ENCODE measurements around the gene KRT36.

KRT36 gene

DNA sequence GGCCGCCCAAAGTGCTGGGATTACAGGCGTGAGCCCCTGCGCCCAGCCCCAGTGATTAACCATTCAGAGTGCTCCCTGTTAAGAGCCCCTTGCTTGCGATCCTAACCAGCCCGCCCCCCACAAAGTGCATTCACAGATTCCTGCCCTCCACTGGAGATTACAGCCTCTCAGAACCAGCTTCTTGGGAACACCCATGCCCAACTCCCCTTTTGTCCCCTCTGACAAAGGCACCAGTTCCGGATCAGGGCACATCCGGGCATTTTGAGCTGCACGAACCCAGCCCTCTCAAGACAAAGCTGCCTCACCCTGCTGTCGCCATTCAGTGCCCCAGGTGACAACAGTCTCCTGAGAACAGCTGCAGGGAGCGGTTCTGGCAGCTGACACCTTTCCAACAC is 39.2 kb upstream of the KRT36 start:
- Histone ChIP-seq H3K4me1 (ENCODE audit: insufficient read depth, low read length, poor library complexity, severe bottlenecking) (no peaks in the 10 kb centered on the region), H3F3A (ENCODE audit: low read depth) (no peaks in the 10 kb centered on the region), H3K36me3 (ENCODE audit: insufficient read depth, low read length) (no peaks in the 10 kb centered on the region), H3K9me3 (ENCODE audit: insufficient read depth, low read depth, low read length) (no peaks in the 10 kb centered on the region), H3K4me3 (ENCODE audit: low read length, poor library complexity, severe bottlenecking) (no peak overlapping the region), H3K9me2 (replicated peaks; ENCODE audit: low read depth, low read length) (no peaks in the 10 kb centered on the region), H3K9ac (ENCODE audit: low read depth, low read length, poor library complexity, severe bottlenecking) (no peak overlapping the region), H4K20me1 (ENCODE audit: insufficient read depth, low read length, poor library complexity, severe bottlenecking) (no peaks in the 10 kb centered on the region), H3K4me2 (ENCODE audit: low read depth, low read length, poor library complexity, severe bottlenecking) (no peak overlapping the region), H3K79me2 (ENCODE audit: insufficient read depth, low read length) (no peaks in the 10 kb centered on the region), H2AFZ (ENCODE audit: low read length) (no peak overlapping the region), H3K27me3 (ENCODE audit: insufficient read depth, low read length, poor library complexity, severe bottlenecking) (no peaks in the 10 kb centered on the region)
- TF ChIP-seq EZH2phosphoT487 (IDR thresholded peaks at IDR 0.05; ENCODE audit: borderline replicate concordance): no peak
- TF ChIP-seq, protein P1, sequence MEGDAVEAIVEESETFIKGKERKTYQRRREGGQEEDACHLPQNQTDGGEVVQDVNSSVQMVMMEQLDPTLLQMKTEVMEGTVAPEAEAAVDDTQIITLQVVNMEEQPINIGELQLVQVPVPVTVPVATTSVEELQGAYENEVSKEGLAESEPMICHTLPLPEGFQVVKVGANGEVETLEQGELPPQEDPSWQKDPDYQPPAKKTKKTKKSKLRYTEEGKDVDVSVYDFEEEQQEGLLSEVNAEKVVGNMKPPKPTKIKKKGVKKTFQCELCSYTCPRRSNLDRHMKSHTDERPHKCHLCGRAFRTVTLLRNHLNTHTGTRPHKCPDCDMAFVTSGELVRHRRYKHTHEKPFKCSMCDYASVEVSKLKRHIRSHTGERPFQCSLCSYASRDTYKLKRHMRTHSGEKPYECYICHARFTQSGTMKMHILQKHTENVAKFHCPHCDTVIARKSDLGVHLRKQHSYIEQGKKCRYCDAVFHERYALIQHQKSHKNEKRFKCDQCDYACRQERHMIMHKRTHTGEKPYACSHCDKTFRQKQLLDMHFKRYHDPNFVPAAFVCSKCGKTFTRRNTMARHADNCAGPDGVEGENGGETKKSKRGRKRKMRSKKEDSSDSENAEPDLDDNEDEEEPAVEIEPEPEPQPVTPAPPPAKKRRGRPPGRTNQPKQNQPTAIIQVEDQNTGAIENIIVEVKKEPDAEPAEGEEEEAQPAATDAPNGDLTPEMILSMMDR (conservative IDR thresholded peaks at IDR 0.05; ENCODE audit: low read length): no peak

DNA sequence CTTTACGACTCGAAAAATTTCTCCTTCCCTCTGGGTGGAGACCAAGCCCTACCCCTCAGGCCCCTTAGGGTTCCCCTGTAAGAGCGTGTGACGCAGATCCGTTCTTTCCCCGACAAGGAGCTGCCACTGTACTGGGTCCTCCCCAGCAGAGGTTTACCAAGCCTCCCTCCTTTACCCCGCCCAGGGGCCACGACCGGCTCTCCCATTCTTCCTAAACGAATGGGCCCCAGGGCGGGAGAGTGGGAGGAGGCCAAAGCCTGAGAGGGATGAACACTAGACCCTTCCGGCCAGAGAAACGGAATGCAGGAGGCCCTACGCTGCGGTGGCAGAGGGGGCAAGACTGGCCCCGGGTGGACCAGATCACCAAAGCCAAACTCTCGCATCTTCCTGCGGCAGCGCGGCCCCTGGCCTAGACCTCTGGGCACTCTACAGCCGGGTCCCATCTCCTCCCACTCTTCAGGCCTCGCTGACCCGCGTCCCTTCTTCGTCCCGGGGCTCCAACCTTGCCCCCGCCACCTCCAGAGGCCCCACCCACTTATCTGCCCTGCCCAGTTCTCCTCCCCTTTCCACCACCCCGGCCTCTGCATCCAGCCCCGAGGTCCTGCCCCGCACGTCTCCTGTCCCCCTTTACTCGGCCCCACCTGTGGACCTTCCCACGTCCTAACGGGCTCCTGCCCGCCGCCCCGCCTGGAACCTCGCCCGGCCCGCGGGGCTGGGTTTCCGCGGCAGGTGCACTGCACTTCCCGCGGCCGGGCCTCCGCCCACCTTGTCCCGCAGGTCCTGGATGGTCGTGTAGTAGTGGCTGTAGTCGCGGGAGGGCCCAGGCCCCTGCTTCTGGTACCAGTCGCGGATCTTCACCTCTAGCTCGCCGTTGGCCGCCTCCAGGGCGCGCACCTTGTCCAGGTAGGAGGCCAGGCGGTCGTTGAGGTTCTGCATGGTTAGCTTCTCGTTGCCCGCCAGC is 37.6 kb upstream of the KRT36 start:
- Histone ChIP-seq H4K20me1 (ENCODE audit: insufficient read depth, low read length, poor library complexity, severe bottlenecking) (no peaks in the 10 kb centered on the region), H3K27me3 (ENCODE audit: insufficient read depth, low read length, poor library complexity, severe bottlenecking) (no peaks in the 10 kb centered on the region), H3K36me3 (ENCODE audit: insufficient read depth, low read length) (no peaks in the 10 kb centered on the region), H3K9me3 (ENCODE audit: insufficient read depth, low read depth, low read length) (no peaks in the 10 kb centered on the region), H3F3A (ENCODE audit: low read depth) (no peaks in the 10 kb centered on the region), H2AFZ (ENCODE audit: low read length) (no peak overlapping the region), H3K4me1 (ENCODE audit: insufficient read depth, low read length, poor library complexity, severe bottlenecking) (no peaks in the 10 kb centered on the region), H3K9me2 (replicated peaks; ENCODE audit: low read depth, low read length) (no peaks in the 10 kb centered on the region), H3K9ac (ENCODE audit: low read depth, low read length, poor library complexity, severe bottlenecking) (no peak overlapping the region), H3K4me2 (ENCODE audit: low read depth, low read length, poor library complexity, severe bottlenecking) (no peak overlapping the region), H3K4me3 (ENCODE audit: low read length, poor library complexity, severe bottlenecking) (no peak overlapping the region), H3K79me2 (ENCODE audit: insufficient read depth, low read length) (no peaks in the 10 kb centered on the region)
- TF ChIP-seq, protein P1 (conservative IDR thresholded peaks at IDR 0.05; ENCODE audit: low read length): no peak
- no peak for TF ChIP-seq EZH2phosphoT487 (IDR thresholded peaks at IDR 0.05; ENCODE audit: borderline replicate concordance)

DNA sequence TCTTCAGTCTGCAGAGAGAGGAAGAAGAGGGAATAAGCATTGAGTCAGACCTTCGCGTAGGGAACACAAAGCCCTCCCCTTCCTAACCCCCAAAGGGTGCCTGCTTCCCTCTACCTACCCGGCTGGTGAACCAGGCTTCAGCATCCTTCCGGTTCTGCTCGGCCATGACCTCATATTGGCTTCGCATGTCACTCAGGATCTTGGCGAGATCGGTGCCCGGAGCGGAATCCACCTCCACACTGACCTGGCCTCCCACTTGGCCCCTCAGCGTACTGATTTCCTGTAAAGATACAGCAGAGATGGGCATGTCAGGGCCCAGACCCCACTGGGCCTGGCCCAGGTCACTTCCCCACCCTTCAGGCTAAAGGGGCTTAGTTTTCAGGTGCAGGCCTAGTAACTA is 34.6 kb upstream of the KRT36 start:
- Histone ChIP-seq H3K4me1 (ENCODE audit: insufficient read depth, low read length, poor library complexity, severe bottlenecking) (no peaks in the 10 kb centered on the region), H3F3A (ENCODE audit: low read depth) (no peaks in the 10 kb centered on the region)

More for the DNA sequence above, 34.6 kb upstream of the KRT36 start:
- Histone ChIP-seq H3K36me3 (ENCODE audit: insufficient read depth, low read length) (no peaks in the 10 kb centered on the region), H3K9ac (ENCODE audit: low read depth, low read length, poor library complexity, severe bottlenecking) (no peak overlapping the region), H3K4me3 (ENCODE audit: low read length, poor library complexity, severe bottlenecking) (no peak overlapping the region), H3K79me2 (ENCODE audit: insufficient read depth, low read length) (no peaks in the 10 kb centered on the region), H4K20me1 (ENCODE audit: insufficient read depth, low read length, poor library complexity, severe bottlenecking) (no peaks in the 10 kb centered on the region), H3K9me2 (replicated peaks; ENCODE audit: low read depth, low read length) (no peaks in the 10 kb centered on the region), H3K27me3 (ENCODE audit: insufficient read depth, low read length, poor library complexity, severe bottlenecking) (no peaks in the 10 kb centered on the region), H3K4me2 (ENCODE audit: low read depth, low read length, poor library complexity, severe bottlenecking) (no peak overlapping the region), H2AFZ (ENCODE audit: low read length) (no peak overlapping the region), H3K9me3 (ENCODE audit: insufficient read depth, low read depth, low read length) (no peaks in the 10 kb centered on the region)
- TF ChIP-seq EZH2phosphoT487 (IDR thresholded peaks at IDR 0.05; ENCODE audit: borderline replicate concordance): no peak

All from Loucy (cell line).